NCI-H510A treated with DMSO at 0.1 percent for 48 hours (cell line): ENCODE data around the gene ABCA7.
A peak's percentile ranks its signal among the peaks of the same experiment; 100 is the strongest.

Source experiments
- DNase-seq: peaks from one replicate; lab custom pipeline; 2025; lab: John Stamatoyannopoulos, UW

ABCA7 gene

GRCh38 chr19:1040476-1041271, 767 bp downstream of the ABCA7 start:
- peak; percentile 61 for DNase-seq

GRCh38 chr19:1041272-1041834, 1.4 kb downstream of the ABCA7 start:
- DNase-seq, result no peak

DNA sequence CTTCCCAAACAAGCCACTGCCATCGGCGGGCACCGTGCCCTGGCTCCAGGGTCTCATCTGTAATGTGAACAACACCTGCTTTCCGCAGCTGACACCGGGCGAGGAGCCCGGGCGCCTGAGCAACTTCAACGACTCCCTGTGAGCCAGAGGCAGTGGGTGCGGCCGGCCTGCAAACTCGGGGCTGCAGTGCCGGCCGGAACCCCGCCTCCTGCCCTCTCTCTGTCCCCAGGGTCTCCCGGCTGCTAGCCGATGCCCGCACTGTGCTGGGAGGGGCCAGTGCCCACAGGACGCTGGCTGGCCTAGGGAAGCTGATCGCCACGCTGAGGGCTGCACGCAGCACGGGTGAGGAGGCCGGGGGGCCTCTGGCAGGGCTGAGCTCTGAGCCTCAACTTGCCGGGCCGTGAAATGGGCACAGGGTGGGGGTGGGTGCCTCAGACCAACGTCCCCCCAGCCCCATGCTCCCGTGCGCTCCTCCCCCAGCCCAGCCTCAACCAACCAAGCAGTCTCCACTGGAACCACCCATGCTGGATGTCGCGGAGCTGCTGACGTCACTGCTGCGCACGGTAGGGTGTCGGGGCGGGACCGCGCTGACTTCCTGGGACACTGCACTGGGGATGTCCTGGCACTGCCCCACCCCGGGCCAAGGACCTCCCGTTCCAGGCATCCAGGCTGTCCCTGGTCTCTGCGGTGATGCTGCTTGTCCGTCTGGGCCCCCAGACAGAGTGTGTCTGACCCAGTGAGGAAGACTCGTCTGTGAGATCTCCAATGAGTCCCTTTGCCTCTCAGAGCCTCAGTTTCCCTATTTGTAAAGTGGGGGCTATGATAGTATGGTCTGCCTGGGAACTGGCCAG, 2.2 kb downstream of the ABCA7 start:
- no peak for DNase-seq

GRCh38 chr19:1042689-1043511, 3.0 kb downstream of the ABCA7 start:
- no peak for DNase-seq

DNA sequence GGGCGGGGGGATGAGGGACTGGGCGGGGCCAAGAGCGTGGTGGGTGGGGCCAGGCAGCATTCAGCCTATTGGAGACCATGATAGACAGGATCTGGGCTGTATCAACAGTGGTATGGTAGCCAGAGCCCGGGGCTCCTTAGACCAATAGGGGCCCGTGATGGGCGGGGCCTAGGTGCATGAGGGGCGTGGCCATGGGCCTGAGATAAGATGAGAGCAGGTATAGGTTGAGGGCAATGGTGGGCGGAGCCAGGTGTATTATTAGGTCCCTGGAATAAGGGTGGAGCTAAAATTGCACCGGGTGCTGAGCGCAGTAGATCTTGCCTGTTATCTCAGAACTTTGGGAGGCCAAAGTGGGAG, 5.3 kb downstream of the ABCA7 start:
- DNase-seq, result no peak

DNA sequence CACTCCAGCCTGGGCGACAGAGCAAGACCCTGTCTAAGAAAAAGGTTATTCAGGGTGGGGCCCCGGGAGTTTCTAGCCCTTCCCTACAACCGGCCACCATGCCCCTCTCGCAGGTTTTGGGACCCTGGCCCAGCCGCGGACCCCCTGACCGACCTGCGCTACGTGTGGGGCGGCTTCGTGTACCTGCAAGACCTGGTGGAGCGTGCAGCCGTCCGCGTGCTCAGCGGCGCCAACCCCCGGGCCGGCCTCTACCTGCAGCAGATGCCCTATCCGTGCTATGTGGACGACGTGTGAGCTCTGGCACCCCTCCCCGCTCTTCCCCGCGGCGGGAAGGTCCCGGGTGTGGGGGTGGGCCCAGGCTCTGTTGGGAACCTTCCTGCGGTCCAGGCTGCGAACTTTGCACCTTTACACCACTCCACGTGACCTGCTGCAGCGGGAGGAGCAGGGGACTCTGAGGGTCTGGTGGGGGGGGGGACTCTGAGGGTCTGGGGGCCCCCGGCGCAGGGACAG, 6.3 kb downstream of the ABCA7 start:
- no peak for DNase-seq

- no peak for DNase-seq
Measured at GRCh38 chr19:1046836-1047695, 7.2 kb downstream of the ABCA7 start.

GRCh38 chr19:1047696-1048147, 7.8 kb downstream of the ABCA7 start:
- DNase-seq, result no peak

GRCh38 chr19:1049106-1049505, 9.2 kb downstream of the ABCA7 start:
- DNase-seq, result no peak

DNA sequence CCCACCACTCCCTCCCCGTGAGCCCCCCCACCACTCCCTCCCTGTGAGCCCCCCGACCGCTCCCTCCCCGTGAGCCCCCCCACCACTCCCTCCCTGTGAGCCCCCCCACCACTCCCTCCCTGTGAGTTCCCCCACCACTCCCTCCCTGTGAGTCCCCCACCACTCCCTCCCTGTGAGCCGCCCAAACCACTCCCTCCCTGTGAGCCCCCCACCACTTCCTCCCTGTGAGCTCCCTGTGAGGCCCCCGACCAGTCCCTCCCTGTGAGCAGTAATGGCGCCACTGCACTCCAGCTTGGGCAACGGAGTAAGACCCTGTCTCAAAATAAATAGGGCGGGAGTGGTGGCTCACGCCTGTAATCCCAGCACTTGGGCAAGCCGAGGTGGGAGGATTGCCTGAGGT, 9.9 kb downstream of the ABCA7 start:
- no peak for DNase-seq

GRCh38 chr19:1050989-1051788, 11.3 kb downstream of the ABCA7 start:
- DNase-seq, result no peak

GRCh38 chr19:1051791-1052190, 11.9 kb downstream of the ABCA7 start:
- no peak for DNase-seq

- DNase-seq, result no peak
Measured at GRCh38 chr19:1052349-1052975, 12.6 kb downstream of the ABCA7 start.

DNA sequence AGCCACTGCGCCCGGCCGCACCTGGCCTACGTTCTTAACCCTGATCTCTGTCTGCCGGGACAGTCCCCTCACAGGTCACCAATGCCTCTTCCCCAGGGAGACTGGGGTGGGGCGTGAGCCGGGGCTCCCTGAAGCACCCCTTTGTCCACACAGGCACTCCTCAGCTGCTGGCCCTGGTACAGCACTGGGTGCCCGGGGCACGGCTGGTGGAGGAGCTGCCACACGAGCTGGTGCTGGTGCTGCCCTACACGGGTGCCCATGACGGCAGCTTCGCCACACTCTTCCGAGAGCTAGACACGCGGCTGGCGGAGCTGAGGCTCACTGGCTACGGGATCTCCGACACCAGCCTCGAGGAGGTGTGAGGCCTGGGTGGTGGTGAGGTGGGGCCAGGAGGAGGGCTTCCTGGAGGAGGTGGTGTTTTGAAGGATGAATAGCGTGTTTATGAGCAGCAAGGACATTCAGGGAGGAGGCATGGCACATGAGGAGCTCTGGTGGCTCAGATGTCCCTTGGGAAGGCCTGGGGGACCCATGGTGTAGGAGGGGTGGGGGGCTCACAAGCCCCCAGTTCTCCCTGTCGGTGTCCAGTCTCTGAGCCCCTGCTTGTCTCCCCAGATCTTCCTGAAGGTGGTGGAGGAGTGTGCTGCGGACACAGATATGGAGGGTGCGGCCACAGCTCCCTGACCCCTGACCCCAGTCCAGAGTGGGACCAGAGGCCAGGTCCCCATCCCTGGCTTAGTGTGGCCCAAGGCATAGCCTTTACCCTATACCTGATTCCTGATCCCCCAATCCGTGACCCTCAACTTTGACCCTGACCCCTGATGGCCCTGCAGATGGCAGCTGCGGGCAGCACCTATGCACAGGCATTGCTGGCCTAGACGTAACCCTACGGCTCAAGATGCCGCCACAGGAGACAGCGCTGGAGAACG, 13.5 kb downstream of the ABCA7 start:
- no peak for DNase-seq

- DNase-seq, result no peak
Measured at GRCh38 chr19:1054102-1055027, 14.5 kb downstream of the ABCA7 start.

DNA sequence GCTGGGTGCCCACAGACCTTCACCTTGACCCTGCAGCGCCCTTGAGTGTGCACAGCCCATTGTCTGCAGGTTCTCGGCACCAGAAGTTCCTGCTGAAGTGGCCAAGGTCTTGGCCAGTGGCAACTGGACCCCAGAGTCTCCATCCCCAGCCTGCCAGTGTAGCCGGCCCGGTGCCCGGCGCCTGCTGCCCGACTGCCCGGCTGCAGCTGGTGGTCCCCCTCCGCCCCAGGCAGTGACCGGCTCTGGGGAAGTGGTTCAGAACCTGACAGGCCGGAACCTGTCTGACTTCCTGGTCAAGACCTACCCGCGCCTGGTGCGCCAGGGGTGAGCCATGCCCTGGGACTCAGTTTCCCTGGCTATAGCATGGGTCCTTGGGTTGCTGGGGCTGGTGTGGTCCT, 15.1 kb downstream of the ABCA7 start:
- no peak for DNase-seq

GRCh38 chr19:1055886-1056620, 16.1 kb downstream of the ABCA7 start:
- DNase-seq, result no peak
